ENCODE measurements around the gene ATP6V0B.

DNA sequence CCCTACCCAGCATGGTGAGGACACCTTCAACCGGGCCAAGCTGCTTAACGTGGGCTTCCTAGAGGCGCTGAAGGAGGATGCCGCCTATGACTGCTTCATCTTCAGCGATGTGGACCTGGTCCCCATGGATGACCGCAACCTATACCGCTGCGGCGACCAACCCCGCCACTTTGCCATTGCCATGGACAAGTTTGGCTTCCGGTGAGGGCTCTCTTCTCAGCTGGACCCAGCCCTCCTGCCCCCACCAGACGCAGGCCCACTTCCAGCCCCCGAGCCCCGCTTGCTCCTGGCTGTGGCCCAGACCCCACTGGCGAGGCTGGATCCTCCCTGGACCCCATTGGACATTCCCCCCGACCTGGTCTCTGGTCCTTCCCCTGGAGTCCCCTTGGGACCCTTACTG, 10.1 kb downstream of the ATP6V0B start:
- no peak for TF ChIP-seq POLR2A (IDR thresholded peaks at IDR 0.05; ENCODE audit: extremely low read depth, insufficient read length)
- TF ChIP-seq, protein P1, sequence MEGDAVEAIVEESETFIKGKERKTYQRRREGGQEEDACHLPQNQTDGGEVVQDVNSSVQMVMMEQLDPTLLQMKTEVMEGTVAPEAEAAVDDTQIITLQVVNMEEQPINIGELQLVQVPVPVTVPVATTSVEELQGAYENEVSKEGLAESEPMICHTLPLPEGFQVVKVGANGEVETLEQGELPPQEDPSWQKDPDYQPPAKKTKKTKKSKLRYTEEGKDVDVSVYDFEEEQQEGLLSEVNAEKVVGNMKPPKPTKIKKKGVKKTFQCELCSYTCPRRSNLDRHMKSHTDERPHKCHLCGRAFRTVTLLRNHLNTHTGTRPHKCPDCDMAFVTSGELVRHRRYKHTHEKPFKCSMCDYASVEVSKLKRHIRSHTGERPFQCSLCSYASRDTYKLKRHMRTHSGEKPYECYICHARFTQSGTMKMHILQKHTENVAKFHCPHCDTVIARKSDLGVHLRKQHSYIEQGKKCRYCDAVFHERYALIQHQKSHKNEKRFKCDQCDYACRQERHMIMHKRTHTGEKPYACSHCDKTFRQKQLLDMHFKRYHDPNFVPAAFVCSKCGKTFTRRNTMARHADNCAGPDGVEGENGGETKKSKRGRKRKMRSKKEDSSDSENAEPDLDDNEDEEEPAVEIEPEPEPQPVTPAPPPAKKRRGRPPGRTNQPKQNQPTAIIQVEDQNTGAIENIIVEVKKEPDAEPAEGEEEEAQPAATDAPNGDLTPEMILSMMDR (IDR thresholded peaks at IDR 0.05; ENCODE audit: low read depth, low read length): no peak
- TF ChIP-seq, protein P2, sequence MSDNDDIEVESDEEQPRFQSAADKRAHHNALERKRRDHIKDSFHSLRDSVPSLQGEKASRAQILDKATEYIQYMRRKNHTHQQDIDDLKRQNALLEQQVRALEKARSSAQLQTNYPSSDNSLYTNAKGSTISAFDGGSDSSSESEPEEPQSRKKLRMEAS (IDR thresholded peaks at IDR 0.05; ENCODE audit: low read depth, low read length): no peak

All from NB4 (cell line).